ENCODE data around the gene PLA2G4B. TPM values are rescaled to one million over a fixed set of nuclear protein-coding genes. Genes with fewer than 3 reads are reported as not detected.

PLA2G4B gene
- total RNA-seq, 1 donor from 2014 or later: 1.6 TPM

DNA sequence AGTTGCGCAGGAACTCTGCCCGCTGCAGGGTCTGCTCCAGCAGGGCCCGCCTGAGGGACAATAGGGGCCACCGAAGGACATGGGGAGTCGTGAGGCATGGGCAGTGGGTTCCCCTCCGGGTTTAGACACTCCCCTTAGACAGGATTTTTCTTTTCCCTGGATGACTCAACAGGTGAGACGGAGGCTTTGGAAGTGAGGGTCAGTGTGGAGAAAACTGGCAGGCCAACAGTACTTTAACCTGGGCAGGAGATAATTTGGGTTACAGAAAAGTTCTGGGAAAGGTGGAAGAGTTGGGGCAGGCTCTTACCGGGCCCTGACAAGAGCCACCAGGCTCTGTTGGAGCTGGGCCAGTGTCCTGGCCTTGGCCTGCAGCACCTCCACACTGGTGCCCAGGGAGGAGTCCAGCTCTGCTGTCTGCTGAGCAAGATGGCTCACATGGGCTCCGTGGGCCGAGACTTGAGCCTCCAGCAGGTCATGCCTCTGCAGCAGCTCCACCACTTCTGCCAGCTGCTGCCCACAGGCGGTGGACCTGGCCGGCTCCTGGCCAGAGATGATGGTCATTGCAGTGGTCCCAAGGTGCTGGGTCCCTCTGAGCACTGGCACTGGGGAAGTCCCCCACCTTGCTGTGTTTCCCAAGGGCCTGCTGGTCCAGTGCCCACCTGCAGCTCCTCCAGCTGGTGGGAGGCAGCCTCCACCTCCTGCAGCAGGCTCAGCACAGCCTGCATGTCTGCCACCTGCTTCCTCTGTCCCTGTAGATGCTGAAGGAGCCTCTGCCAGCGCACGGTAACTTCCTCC lies 44.2 kb downstream of the PLA2G4B start:
- peaks cover 16 to 25% (median 21%) of the 10 kb centered on the region in 3 donors for H3K4me1 ChIP-seq (ENCODE audit: control insufficient read depth in 3 of 3, insufficient read depth in 3 of 3, low read length in 3 of 3)
- H3K9ac ChIP-seq (ENCODE audit: low read depth in 1 of 3, low read length in 3 of 3): peak overlapping the region in 2 of 3 donors; percentile 33 to 57
- H3K4me3 ChIP-seq (ENCODE audit: low read length in 3 of 3): peak overlapping the region in 1 of 3 donors; percentile 16
- no peaks in the 10 kb centered on the region for H3K9me3 ChIP-seq (ENCODE audit: control insufficient read depth in 3 of 3, low read length in 3 of 3)
- no peak overlapping the region for H3K27ac ChIP-seq (ENCODE audit: low read depth, low read length)
- no peaks in the 10 kb centered on the region for H3K27me3 ChIP-seq (ENCODE audit: control insufficient read depth in 3 of 3, insufficient read depth in 3 of 3, low read length in 3 of 3)
- H3K36me3 ChIP-seq (ENCODE audit: control insufficient read depth in 3 of 3, insufficient read depth in 3 of 3, low read length in 3 of 3): no peaks in the 10 kb centered on the region

DNA sequence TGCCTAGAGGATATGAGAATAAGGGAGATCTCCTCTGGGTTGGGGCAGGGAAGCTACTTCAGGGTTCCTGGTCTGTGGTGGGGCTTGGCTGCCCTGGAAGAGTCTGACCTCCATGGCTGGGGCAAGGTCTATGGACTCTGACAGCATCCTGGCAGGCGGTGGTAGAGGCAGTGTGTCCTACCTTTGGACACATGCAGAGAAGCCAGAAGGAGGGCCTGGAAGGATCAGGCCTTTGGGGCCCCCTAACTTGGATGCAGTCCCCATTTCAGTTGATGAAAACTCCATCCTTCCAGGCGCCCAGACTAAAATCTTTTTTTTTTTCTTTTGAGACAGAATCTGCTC lies 44.8 kb downstream of the PLA2G4B start:
- no peaks in the 10 kb centered on the region for H3K9me3 ChIP-seq (ENCODE audit: control insufficient read depth in 3 of 3, low read length in 3 of 3)
- no peak overlapping the region for H3K27ac ChIP-seq (ENCODE audit: low read depth, low read length)
- H3K27me3 ChIP-seq (ENCODE audit: control insufficient read depth in 3 of 3, insufficient read depth in 3 of 3, low read length in 3 of 3): no peaks in the 10 kb centered on the region
- H3K9ac ChIP-seq (ENCODE audit: low read depth in 1 of 3, low read length in 3 of 3): peak overlapping the region in 1 of 3 donors; percentile 20
- H3K4me3 ChIP-seq (ENCODE audit: low read length in 3 of 3): no peak overlapping the region
- H3K36me3 ChIP-seq (ENCODE audit: control insufficient read depth in 3 of 3, insufficient read depth in 3 of 3, low read length in 3 of 3): no peaks in the 10 kb centered on the region
- peaks cover 11 to 19% (median 16%) of the 10 kb centered on the region in 3 donors for H3K4me1 ChIP-seq (ENCODE audit: control insufficient read depth in 3 of 3, insufficient read depth in 3 of 3, low read length in 3 of 3)

DNA sequence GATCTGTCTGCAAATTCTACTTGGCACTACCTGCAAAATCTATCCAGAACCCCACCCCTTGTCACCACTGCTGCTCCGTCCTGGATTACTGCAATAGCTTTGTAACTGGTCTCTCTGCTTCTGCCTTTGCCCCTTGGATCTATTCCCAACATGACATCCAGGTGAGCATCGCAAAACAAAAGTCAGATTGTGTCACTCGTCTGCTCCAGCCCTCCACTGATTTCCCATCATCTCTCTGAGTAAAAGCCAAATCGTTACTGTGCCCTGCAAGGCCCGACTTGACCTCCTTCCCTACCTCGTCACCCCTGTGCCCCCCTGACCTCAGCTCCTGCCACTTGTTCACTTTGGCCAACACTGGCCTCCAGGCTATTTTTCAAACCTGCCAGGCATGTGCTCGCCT lies 45.8 kb downstream of the PLA2G4B start:
- Histone ChIP-seq H3K4me3 (ENCODE audit: low read length in 3 of 3) (no peak overlapping the region), H3K9ac (ENCODE audit: low read depth in 1 of 3, low read length in 3 of 3) (no peak overlapping the region), H3K4me1 (ENCODE audit: control insufficient read depth in 3 of 3, insufficient read depth in 3 of 3, low read length in 3 of 3) (peaks cover 9 to 17% (median 15%) of the 10 kb centered on the region in 3 donors), H3K9me3 (ENCODE audit: control insufficient read depth in 3 of 3, low read length in 3 of 3) (no peaks in the 10 kb centered on the region), H3K27me3 (ENCODE audit: control insufficient read depth in 3 of 3, insufficient read depth in 3 of 3, low read length in 3 of 3) (no peaks in the 10 kb centered on the region), H3K27ac (ENCODE audit: low read depth, low read length) (no peak overlapping the region), H3K36me3 (ENCODE audit: control insufficient read depth in 3 of 3, insufficient read depth in 3 of 3, low read length in 3 of 3) (no peaks in the 10 kb centered on the region)

DNA sequence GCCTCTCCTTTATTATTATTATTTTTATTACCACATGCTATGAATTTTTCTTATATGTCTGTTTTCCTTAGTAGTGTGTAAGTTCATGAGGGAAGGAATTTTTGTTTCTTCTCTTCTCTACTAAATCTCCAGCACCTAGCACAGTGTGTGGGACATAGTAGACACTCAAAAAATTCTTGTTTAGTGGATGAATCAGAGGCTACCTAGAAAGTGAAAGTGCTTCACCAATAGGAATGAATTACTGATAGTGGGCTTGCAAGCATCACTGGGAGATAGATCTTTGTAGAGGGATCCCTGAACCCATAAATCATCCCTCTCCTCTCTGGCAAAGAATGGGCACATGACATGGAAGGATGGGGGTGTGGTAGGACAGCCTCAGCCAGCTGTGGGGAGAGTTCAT lies 46.7 kb downstream of the PLA2G4B start:
- Histone ChIP-seq H3K4me1 (ENCODE audit: control insufficient read depth in 3 of 3, insufficient read depth in 3 of 3, low read length in 3 of 3) (peaks cover 9 to 17% (median 15%) of the 10 kb centered on the region in 3 donors), H3K27ac (ENCODE audit: low read depth, low read length) (no peak overlapping the region), H3K36me3 (ENCODE audit: control insufficient read depth in 3 of 3, insufficient read depth in 3 of 3, low read length in 3 of 3) (no peaks in the 10 kb centered on the region), H3K9me3 (ENCODE audit: control insufficient read depth in 3 of 3, low read length in 3 of 3) (no peaks in the 10 kb centered on the region), H3K27me3 (ENCODE audit: control insufficient read depth in 3 of 3, insufficient read depth in 3 of 3, low read length in 3 of 3) (no peaks in the 10 kb centered on the region), H3K9ac (ENCODE audit: low read depth in 1 of 3, low read length in 3 of 3) (no peak overlapping the region), H3K4me3 (ENCODE audit: low read length in 3 of 3) (no peak overlapping the region)

DNA sequence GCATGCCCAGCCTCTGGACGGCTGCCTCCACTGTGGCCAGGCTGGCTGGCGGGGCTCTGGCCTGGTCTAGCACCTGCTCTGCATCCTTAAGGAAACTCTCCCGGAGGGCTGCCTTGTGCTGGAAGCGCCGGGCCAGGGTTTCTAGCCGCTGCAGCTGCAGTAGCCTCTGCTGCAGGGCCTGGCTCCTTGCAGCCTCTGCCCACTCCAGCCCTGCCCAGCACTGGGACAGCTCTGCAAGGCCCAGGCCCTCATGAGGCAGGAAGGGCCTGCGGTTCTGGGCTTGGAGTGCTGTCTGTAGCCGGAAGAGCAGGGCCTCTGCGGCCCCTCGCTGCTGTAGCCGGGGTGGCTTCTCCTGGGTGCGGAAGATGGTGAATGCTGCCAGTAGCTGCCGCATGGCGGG lies 47.2 kb downstream of the PLA2G4B start:
- Histone ChIP-seq H3K9me3 (ENCODE audit: control insufficient read depth in 3 of 3, low read length in 3 of 3) (no peaks in the 10 kb centered on the region), H3K27me3 (ENCODE audit: control insufficient read depth in 3 of 3, insufficient read depth in 3 of 3, low read length in 3 of 3) (no peaks in the 10 kb centered on the region), H3K4me1 (ENCODE audit: control insufficient read depth in 3 of 3, insufficient read depth in 3 of 3, low read length in 3 of 3) (peaks cover 9 to 17% (median 15%) of the 10 kb centered on the region in 3 donors), H3K36me3 (ENCODE audit: control insufficient read depth in 3 of 3, insufficient read depth in 3 of 3, low read length in 3 of 3) (no peaks in the 10 kb centered on the region), H3K9ac (ENCODE audit: low read depth in 1 of 3, low read length in 3 of 3) (no peak overlapping the region), H3K4me3 (ENCODE audit: low read length in 3 of 3) (no peak overlapping the region), H3K27ac (ENCODE audit: low read depth, low read length) (no peak overlapping the region)

DNA sequence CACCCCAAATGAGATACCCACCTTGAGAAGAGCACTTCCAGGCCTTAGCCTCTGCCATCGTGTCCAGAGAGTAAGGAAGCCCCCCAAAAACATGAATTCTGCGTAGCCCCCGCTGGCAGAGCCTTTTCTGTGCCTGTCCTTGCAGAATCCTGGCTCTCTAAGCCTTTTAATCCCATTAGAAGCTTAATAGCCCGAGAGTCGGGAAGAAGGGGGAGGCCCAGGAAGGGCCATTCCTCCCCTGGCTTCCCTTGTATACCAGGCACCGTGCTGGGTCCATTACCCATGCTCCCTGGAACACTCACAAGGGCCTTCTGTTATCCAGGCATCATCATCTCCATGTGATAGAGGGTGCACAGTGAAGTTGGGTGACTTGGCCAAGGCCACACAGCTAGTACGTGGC lies 48.1 kb downstream of the PLA2G4B start:
- no peaks in the 10 kb centered on the region for H3K27me3 ChIP-seq (ENCODE audit: control insufficient read depth in 3 of 3, insufficient read depth in 3 of 3, low read length in 3 of 3)
- no peaks in the 10 kb centered on the region for H3K9me3 ChIP-seq (ENCODE audit: control insufficient read depth in 3 of 3, low read length in 3 of 3)
- no peaks in the 10 kb centered on the region for H3K36me3 ChIP-seq (ENCODE audit: control insufficient read depth in 3 of 3, insufficient read depth in 3 of 3, low read length in 3 of 3)
- H3K9ac ChIP-seq (ENCODE audit: low read depth in 1 of 3, low read length in 3 of 3): no peak overlapping the region
- H3K27ac ChIP-seq (ENCODE audit: low read depth, low read length): no peak overlapping the region
- H3K4me1 ChIP-seq (ENCODE audit: control insufficient read depth in 3 of 3, insufficient read depth in 3 of 3, low read length in 3 of 3): peaks cover 3 to 17% (median 9%) of the 10 kb centered on the region in 3 donors
- H3K4me3 ChIP-seq (ENCODE audit: low read length in 3 of 3): no peak overlapping the region

DNA sequence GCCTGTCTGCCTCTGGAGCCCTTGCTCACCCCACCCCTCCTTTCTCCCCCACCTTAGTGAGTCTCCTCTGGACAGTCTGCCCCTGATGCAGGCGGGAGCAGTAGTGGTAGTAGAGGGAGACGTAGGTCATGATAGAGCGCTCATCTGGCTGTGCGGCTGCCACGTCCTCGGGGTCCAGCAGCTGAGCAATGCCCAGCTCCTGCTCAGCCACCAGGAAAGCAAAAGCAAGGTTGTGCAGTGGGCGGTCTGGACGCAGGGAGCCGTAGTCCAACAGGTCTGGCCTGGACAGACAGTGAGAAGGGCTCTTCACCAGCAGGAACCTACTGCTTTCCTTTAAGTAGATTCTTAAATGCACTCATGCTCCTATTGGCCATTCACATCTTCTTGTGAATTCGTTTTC lies 48.5 kb downstream of the PLA2G4B start:
- H3K4me1 ChIP-seq (ENCODE audit: control insufficient read depth in 3 of 3, insufficient read depth in 3 of 3, low read length in 3 of 3): peaks cover 6 to 19% (median 13%) of the 10 kb centered on the region in 3 donors
- H3K9me3 ChIP-seq (ENCODE audit: control insufficient read depth in 3 of 3, low read length in 3 of 3): no peaks in the 10 kb centered on the region
- H3K4me3 ChIP-seq (ENCODE audit: low read length in 3 of 3): no peak overlapping the region
- H3K27ac ChIP-seq (ENCODE audit: low read depth, low read length): no peak overlapping the region
- no peak overlapping the region for H3K9ac ChIP-seq (ENCODE audit: low read depth in 1 of 3, low read length in 3 of 3)
- no peaks in the 10 kb centered on the region for H3K27me3 ChIP-seq (ENCODE audit: control insufficient read depth in 3 of 3, insufficient read depth in 3 of 3, low read length in 3 of 3)
- no peaks in the 10 kb centered on the region for H3K36me3 ChIP-seq (ENCODE audit: control insufficient read depth in 3 of 3, insufficient read depth in 3 of 3, low read length in 3 of 3)

DNA sequence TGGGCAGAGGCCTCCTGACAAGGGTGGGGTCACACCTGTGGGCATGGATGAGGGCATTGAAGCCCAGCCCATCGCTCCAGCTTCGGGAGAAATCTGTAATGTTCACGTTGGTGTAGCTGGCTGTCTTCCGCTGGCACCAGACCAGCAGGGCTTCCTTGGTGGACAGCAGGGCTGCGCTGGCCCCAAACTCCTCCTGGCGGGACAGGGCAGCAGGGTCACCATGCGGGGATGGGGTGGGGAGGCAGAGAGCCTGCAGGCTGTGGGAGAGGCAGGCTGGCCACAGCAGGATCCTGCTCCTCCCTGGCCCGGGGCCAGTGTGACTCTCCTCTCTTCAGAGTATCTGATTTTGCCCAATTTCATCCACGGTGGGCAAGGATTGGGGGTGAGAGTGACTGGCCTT lies 49.2 kb downstream of the PLA2G4B start:
- H3K4me3 ChIP-seq (ENCODE audit: low read length in 3 of 3): no peak overlapping the region
- no peak overlapping the region for H3K9ac ChIP-seq (ENCODE audit: low read depth in 1 of 3, low read length in 3 of 3)
- H3K36me3 ChIP-seq (ENCODE audit: control insufficient read depth in 3 of 3, insufficient read depth in 3 of 3, low read length in 3 of 3): no peaks in the 10 kb centered on the region
- peaks cover 12 to 19% (median 17%) of the 10 kb centered on the region in 3 donors for H3K4me1 ChIP-seq (ENCODE audit: control insufficient read depth in 3 of 3, insufficient read depth in 3 of 3, low read length in 3 of 3)
- H3K27me3 ChIP-seq (ENCODE audit: control insufficient read depth in 3 of 3, insufficient read depth in 3 of 3, low read length in 3 of 3): no peaks in the 10 kb centered on the region
- H3K27ac ChIP-seq (ENCODE audit: low read depth, low read length): no peak overlapping the region
- no peaks in the 10 kb centered on the region for H3K9me3 ChIP-seq (ENCODE audit: control insufficient read depth in 3 of 3, low read length in 3 of 3)

DNA sequence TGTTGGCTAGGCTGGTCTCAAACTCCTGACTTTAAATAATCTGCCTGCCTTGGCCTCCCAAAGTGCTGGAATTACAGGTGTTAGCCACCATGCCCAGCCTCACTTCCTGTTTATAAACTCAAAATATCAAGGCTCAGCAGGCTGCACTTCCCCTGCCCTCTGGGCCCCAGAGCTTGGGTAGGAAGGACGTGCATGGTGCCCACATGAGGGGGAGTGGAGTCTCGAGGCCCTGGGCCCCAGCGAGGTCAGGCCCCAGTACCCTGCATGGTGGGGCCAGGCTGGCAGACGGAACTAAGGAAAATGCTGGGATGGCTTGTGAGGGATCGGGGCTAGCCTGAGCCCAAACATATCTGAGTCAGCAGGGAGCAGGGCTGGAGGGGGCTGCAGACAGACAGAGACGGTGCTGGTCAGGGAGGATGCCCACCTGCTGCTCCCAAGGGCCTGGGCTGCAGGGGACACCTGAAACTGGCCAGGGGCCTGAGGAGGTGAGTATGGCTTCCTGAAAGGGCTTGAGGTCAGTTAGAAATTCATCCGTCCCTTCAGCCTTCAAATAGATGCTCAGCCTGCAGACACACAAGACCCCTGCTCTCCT lies 50.1 kb downstream of the PLA2G4B start:
- Histone ChIP-seq H3K9me3 (ENCODE audit: control insufficient read depth in 3 of 3, low read length in 3 of 3) (no peaks in the 10 kb centered on the region), H3K27ac (ENCODE audit: low read depth, low read length) (no peak overlapping the region), H3K36me3 (ENCODE audit: control insufficient read depth in 3 of 3, insufficient read depth in 3 of 3, low read length in 3 of 3) (no peaks in the 10 kb centered on the region), H3K9ac (ENCODE audit: low read depth in 1 of 3, low read length in 3 of 3) (no peak overlapping the region), H3K27me3 (ENCODE audit: control insufficient read depth in 3 of 3, insufficient read depth in 3 of 3, low read length in 3 of 3) (no peaks in the 10 kb centered on the region), H3K4me3 (ENCODE audit: low read length in 3 of 3) (no peak overlapping the region), H3K4me1 (ENCODE audit: control insufficient read depth in 3 of 3, insufficient read depth in 3 of 3, low read length in 3 of 3) (peaks cover 18 to 21% (median 19%) of the 10 kb centered on the region in 3 donors)

DNA sequence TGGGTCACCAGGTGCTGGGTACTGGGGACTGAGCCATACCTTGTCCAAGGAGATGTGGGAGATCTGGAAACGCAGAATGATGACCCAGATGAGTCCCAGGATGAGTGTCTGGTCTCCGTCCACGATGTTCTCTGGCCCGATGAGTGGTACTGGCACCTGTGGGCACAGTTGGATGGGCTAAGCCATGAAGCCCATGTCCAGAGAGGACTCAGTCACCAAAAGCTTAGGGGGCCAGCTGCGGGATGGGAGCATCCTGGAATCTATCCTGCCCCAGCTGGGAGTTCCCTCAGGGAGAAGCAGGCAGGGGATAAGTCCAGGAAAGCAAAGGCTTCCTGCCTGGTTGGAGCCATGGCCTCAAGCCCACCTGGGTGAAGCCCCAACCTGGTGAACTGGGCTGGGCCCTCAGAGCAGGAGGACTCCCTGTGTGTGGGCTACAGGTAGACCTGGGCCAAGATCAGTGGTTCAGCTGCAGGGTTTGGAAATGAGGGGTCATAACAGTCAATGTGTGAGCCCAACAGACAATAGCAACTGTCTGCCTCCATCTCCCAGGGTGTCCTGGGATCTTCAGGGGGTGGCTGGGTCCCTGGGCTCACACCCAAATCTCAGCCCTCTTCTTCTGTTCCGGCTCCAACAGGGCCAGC lies 51.5 kb downstream of the PLA2G4B start:
- Histone ChIP-seq H3K27ac (ENCODE audit: low read depth, low read length) (no peak overlapping the region), H3K36me3 (ENCODE audit: control insufficient read depth in 3 of 3, insufficient read depth in 3 of 3, low read length in 3 of 3) (no peaks in the 10 kb centered on the region), H3K27me3 (ENCODE audit: control insufficient read depth in 3 of 3, insufficient read depth in 3 of 3, low read length in 3 of 3) (no peaks in the 10 kb centered on the region), H3K4me1 (ENCODE audit: control insufficient read depth in 3 of 3, insufficient read depth in 3 of 3, low read length in 3 of 3) (peaks cover 30 to 35% (median 31%) of the 10 kb centered on the region in 3 donors), H3K4me3 (ENCODE audit: low read length in 3 of 3) (no peak overlapping the region), H3K9ac (ENCODE audit: low read depth in 1 of 3, low read length in 3 of 3) (no peak overlapping the region), H3K9me3 (ENCODE audit: control insufficient read depth in 3 of 3, low read length in 3 of 3) (no peaks in the 10 kb centered on the region)
